Right lobe of liver (tissue), 6 donors: ENCODE measurements around the gene CCNE1. TPM values are rescaled to one million over a fixed set of nuclear protein-coding genes. Genes with fewer than 3 reads are reported as not detected.
A peak's percentile ranks its signal among the peaks of the same experiment; 100 is the strongest.

Experiments used
- ATAC-seq, 4 donors: fragments of 200-7000 bp; cut with Tn5 transposase; one replicate each; pipeline ENCODE4 v1.9.1; 2020; ENCODE audit warnings: mild to moderate bottlenecking in 4 of 4, moderate library complexity in 4 of 4
- DNase-seq, 3 donors: peaks; one replicate each; pipeline ENCODE4 v3.0.0-alpha.2; 2020
- H3K27ac ChIP-seq, 3 donors: fragments of 200-600 bp; one replicate each; pipeline ENCODE4 v1.8.0; 2022
- H3K27me3 ChIP-seq, 2 donors: fragments of 200-600 bp; one replicate each; pipeline ENCODE4 v1.8.0; 2022
- H3K36me3 ChIP-seq, 4 donors: fragments of 200-600 bp; sonication (generic) in 1 of 4; one replicate each; pipeline versions ENCODE4 v1.5.1 to v1.8.0; 2017 to 2022; ENCODE audit warnings: control low read depth in 1 of 4
- H3K4me1 ChIP-seq, 4 donors: fragments of 200-600 bp; sonication (generic) in 1 of 4; one replicate each; pipeline versions ENCODE4 v1.5.1 to v1.8.0; 2017 to 2022; ENCODE audit warnings: control low read depth in 1 of 4
- H3K4me3 ChIP-seq, 3 donors: fragments of 200-600 bp; one replicate each; pipeline ENCODE4 v1.8.0; 2022
- H3K9me3 ChIP-seq, 4 donors: fragments of 200-600 bp; sonication (generic) in 1 of 4; one replicate each; pipeline versions ENCODE4 v1.5.1 to v1.8.0; 2017 to 2022; ENCODE audit warnings: control low read depth in 1 of 4
- CTCF ChIP-seq, 4 donors: fragments of 200-600 bp in 3 of 4; fragments of 450-650 bp in 1 of 4; IDR thresholded peaks; one replicate each; pipeline versions ENCODE4 v1.5.1 to v1.8.0; 2016 to 2022; ENCODE audit warnings: antibody characterized with exemption in 4 of 4, mild to moderate bottlenecking in 2 of 4
- POLR2A ChIP-seq: fragments of 450-650 bp; IDR thresholded peaks from one replicate; pipeline ENCODE4 v1.6.1; 2017; ENCODE audit warnings: antibody characterized with exemption, mild to moderate bottlenecking
- WGBS: methylation state at CpG from one replicate; pipeline ENCODE4 v1.1.6; 2018; ENCODE audit warnings: low coverage, low lambda C conversion rate; ENCODE audit not compliant: insufficient coverage; ENCODE audit errors: missing lambda C conversion rate; 5-methylcytosine and 5-hydroxymethylcytosine counted together
- intact Hi-C, 2 donors: fragments of 100-400 bp; cut with DNase I; formaldehyde crosslinking; loops; one replicate each; pipeline versions ENCODE4 v1.11.2 to v1.14.1; 2022
- total RNA-seq, 6 experiments: library from RNA; depleted of rRNA in 2 of 6; stranded (reverse); fragments of >200 nt in 2 of 6; fragmentation: NEBNext Ultra II Directional in 3 of 6; extraction: Animal tissue kit (Norgen Biotek cat#: 25700) in 3 of 6; gene quantifications; one replicate each; pipeline versions ENCODE4 v1.1.0 to v1.2.4, GENCODE V29; 2016 to 2023
- donor health status: DM: no; HTN: yes; CAD: no.
- donor health status: DM: no; HTN: no; CAD: no.
- donor health status: DM: no; HTN: no; CAD: no.
- donor health status: DM: no; HTN: yes; CAD: no.
- donor health status: DM: no; HTN: yes; CAD: no.

CCNE1 gene
- total RNA-seq, 6 experiments from 2014 or later, result 0.26 to 2.2 (median 0.90) TPM

DNA sequence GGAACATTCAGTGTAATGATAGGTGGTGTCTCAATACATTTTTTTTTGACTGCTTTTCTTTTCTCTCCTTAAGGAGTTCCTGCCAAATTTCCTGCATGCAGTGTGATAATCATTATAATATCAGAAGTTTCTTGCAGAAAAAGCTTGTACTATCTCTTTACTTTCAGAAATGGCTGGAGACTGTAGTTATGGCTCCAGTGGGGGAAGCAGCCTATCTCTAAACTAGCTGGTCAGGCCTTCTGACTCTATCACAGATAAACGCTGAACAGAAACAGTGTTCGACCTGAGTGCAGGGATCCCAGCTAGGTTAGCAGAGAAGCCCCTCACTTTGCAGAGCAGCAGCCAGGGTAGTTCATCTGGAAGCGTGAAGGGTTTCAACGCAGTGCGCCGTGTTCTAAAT, 1.9 kb downstream of the CCNE1 start:
- Histone ChIP-seq H3K9me3 (no peaks in the 10 kb centered on the region), H3K4me3 (no peak overlapping the region), H3K27ac (no peak overlapping the region), H3K27me3 (no peaks in the 10 kb centered on the region), H3K4me1 (no peaks in the 10 kb centered on the region), H3K36me3 (no peaks in the 10 kb centered on the region)
- peak in 1 of 3 donors; percentile 12 for DNase-seq
- ATAC-seq, result no peak
- intact Hi-C loops, result no loop called here
- no peak for TF ChIP-seq CTCF (IDR thresholded peaks at IDR 0.05)
- no peak for TF ChIP-seq POLR2A
- WGBS, result 98% methylated on average over 6 of the region's 6 CpGs

DNA sequence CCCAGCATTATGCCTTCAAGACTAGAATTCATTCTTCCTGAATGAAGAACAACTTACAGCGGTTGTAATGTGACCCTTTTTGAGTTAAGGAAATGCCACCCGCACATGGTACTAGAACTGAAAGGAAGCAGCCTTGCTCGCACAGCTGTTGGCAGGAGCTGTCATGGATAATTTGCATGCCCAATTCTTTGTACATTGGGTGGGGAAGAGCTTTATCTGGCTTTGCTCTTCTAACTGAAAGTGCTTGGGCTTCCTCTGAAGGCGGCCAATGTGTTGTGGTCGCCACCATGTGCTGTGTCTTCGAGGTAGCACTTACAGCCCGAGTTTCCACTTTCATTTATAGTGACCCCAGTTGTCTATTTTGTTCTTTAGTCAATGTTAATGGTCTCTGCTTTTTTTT, 3.4 kb downstream of the CCNE1 start:
- intact Hi-C loops, result no loop called here
- Histone ChIP-seq H3K9me3 (no peaks in the 10 kb centered on the region), H3K4me3 (no peak overlapping the region), H3K27ac (no peak overlapping the region), H3K27me3 (no peaks in the 10 kb centered on the region), H3K36me3 (no peaks in the 10 kb centered on the region), H3K4me1 (no peaks in the 10 kb centered on the region)
- TF ChIP-seq POLR2A, result no peak
- TF ChIP-seq CTCF (IDR thresholded peaks at IDR 0.05), result no peak
- 78% methylated on average over 7 of the region's 7 CpGs for WGBS
- no peak for ATAC-seq
- peak in 1 of 3 donors; percentile 18 for DNase-seq

- intact Hi-C loops, result no loop called here
- ATAC-seq (no peak), DNase-seq (no peak)
- no peaks in the 10 kb centered on the region for H3K9me3 ChIP-seq
- H3K4me1 ChIP-seq, result no peaks in the 10 kb centered on the region
- H3K27me3 ChIP-seq, result no peaks in the 10 kb centered on the region
- H3K4me3 ChIP-seq, result no peak overlapping the region
- H3K36me3 ChIP-seq, result no peaks in the 10 kb centered on the region
- TF ChIP-seq POLR2A, result no peak
- TF ChIP-seq CTCF (IDR thresholded peaks at IDR 0.05), result no peak
- no peak overlapping the region for H3K27ac ChIP-seq
- 98% methylated on average over 4 of the region's 4 CpGs for WGBS
Observed at GRCh38 chr19:29817316-29817715, 5.5 kb downstream of the CCNE1 start.

DNA sequence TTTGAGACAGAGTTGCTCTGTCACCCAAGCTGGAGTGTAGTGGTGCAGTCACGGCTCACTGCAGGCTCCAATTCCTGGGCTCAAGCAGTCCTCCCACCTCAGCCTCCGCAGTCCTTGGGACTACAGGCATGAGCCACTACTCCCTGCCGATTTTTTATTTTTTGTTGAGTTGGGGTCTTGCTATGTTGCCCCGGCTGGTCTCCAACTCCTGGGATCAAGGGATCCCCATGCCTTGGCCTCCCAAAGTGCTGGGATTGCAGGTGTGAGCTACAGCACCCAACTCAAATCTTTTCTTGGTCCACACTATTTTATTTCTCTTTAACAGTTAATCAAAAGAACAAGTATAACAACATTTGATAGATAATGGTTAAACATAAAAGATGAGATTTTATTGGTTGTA, 7.5 kb downstream of the CCNE1 start:
- Histone ChIP-seq H3K4me1 (no peaks in the 10 kb centered on the region), H3K27me3 (no peaks in the 10 kb centered on the region), H3K27ac (no peak overlapping the region), H3K9me3 (no peaks in the 10 kb centered on the region), H3K4me3 (no peak overlapping the region), H3K36me3 (no peaks in the 10 kb centered on the region)
- TF ChIP-seq POLR2A (no peak), CTCF (IDR thresholded peaks at IDR 0.05) (no peak)
- no peak for ATAC-seq
- DNase-seq, result peak in 1 of 3 donors; percentile 14
- intact Hi-C loops, result no loop called here
- WGBS, result 94% methylated on average over 3 of the region's 4 CpGs

- Histone ChIP-seq H3K27me3 (no peaks in the 10 kb centered on the region), H3K4me3 (no peak overlapping the region), H3K36me3 (no peaks in the 10 kb centered on the region), H3K9me3 (no peaks in the 10 kb centered on the region), H3K4me1 (no peaks in the 10 kb centered on the region), H3K27ac (no peak overlapping the region)
- ATAC-seq (no peak), DNase-seq (peak in 1 of 3 donors; percentile 1)
- intact Hi-C loops, result no loop called here
- TF ChIP-seq POLR2A (no peak), CTCF (IDR thresholded peaks at IDR 0.05) (no peak)
- WGBS, result 96% methylated on average over 3 of the region's 6 CpGs
Observed at GRCh38 chr19:29819986-29820385, 8.2 kb downstream of the CCNE1 start.
